ENCODE measurements around the gene ING5. TPM values are rescaled to one million over a fixed set of nuclear protein-coding genes. Genes with fewer than 3 reads are reported as not detected.
A peak's percentile ranks its signal among the peaks of the same experiment; 100 is the strongest.

Gene ING5
- total and polyA plus RNA-seq, 7 donors = 14.5 to 25.4 (median 18.9) TPM

DNA sequence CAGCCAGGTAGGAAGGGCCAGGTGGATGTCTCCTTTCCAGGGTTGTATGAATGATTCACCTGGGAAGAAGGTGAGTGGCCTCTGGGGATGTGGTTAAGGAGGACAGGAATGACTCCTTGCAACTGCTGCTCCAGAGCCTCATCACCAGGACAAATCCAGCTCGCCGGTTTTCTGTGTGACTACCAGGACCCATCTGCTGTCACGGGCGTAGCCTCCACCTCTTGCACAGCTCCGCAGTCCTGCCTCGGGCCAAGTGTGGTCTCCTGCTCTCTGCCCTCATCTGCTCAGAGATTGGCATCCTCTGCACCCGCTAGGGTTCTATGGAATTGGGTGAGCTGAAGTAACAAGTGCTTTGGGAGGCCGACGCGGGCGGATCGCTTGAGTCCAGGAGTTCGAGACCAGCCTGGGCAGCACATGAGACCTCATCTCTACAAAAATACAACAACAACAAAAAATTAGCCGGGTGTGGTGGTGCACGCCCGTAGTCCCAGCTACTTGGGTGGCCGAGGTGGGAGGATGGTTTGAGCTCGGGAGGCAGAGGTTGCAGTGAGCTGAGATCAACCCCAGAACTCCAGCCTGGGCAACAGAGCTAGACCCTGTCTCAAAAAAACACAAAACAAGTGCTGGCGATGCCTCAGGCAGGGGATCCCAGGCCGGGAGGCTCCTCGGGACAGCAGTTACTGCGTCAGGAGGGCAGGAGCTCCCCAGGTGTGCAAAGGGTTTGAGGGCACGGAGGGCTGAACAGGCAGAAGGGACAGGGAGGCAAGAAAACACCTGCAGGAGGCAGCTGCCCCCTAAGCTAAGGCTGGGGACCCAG lies 31.8 kb downstream of the ING5 start:
- Histone ChIP-seq H3K4me3 (peak overlapping the region; percentile 92), H3K9me3 (no peaks in the 10 kb centered on the region), H3K4me1 (peaks cover 12% of the 10 kb centered on the region), H3K36me3 (ENCODE audit: insufficient read depth in 1 of 2, low read depth in 1 of 2) (peaks cover 0 to 4% of the 10 kb centered on the region in 2 donors), H3K27me3 (ENCODE audit: insufficient read depth in 3 of 3, low read length in 2 of 3) (no peaks in the 10 kb centered on the region), H3K27ac (peak overlapping the region; percentile 89)
- ATAC-seq (no peak), DNase-seq (no peak)
- WGBS, 3 donors = 79 to 84% (median 80%) methylated on average over 23 of the region's 23 CpGs
- TF ChIP-seq, protein P1, sequence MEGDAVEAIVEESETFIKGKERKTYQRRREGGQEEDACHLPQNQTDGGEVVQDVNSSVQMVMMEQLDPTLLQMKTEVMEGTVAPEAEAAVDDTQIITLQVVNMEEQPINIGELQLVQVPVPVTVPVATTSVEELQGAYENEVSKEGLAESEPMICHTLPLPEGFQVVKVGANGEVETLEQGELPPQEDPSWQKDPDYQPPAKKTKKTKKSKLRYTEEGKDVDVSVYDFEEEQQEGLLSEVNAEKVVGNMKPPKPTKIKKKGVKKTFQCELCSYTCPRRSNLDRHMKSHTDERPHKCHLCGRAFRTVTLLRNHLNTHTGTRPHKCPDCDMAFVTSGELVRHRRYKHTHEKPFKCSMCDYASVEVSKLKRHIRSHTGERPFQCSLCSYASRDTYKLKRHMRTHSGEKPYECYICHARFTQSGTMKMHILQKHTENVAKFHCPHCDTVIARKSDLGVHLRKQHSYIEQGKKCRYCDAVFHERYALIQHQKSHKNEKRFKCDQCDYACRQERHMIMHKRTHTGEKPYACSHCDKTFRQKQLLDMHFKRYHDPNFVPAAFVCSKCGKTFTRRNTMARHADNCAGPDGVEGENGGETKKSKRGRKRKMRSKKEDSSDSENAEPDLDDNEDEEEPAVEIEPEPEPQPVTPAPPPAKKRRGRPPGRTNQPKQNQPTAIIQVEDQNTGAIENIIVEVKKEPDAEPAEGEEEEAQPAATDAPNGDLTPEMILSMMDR (IDR thresholded peaks at IDR 0.05) = no peak
- intact Hi-C loops (cut with DNase I) = loop anchor here (5.0 to 10.0 kb wide), 3 partner anchors 46 to 879 kb away; partner anchors contain the start of gene DTYMK (in 1 of the 2)

DNA sequence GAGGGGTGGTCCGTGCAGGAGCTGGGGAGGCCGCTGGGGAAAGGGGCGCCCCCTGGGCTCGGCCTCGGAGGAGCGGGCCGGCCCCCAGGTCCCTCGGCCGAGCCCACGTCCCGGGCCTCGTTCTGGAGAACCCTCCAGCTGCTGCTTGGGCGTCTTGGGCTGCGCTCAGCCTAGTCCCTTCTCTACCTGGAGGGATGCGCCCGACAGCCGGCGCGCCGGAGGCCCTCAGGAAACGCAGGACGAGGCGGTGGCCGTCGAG lies 32.3 kb downstream of the ING5 start:
- no peaks in the 10 kb centered on the region for H3K27me3 ChIP-seq (ENCODE audit: insufficient read depth in 3 of 3, low read length in 2 of 3)
- TF ChIP-seq, protein P1 (IDR thresholded peaks at IDR 0.05) = no peak
- peak overlapping the region; percentile 92 for H3K4me3 ChIP-seq
- no peaks in the 10 kb centered on the region for H3K9me3 ChIP-seq
- ATAC-seq (no peak), DNase-seq (no peak)
- peak overlapping the region; percentile 89 for H3K27ac ChIP-seq
- peaks cover 6% of the 10 kb centered on the region for H3K4me1 ChIP-seq
- 1 to 3% (median 2%) methylated on average over 13 to 25 of the region's 25 CpGs for WGBS, 3 donors
- H3K36me3 ChIP-seq (ENCODE audit: insufficient read depth in 1 of 2, low read depth in 1 of 2) = peaks cover 0 to 7% of the 10 kb centered on the region in 2 donors
- intact Hi-C loops (cut with DNase I) = loop anchor here (5.0 to 10.0 kb wide), 3 partner anchors 47 to 879 kb away; partner anchors contain the start of gene DTYMK (in 1 of the 2)

DNA sequence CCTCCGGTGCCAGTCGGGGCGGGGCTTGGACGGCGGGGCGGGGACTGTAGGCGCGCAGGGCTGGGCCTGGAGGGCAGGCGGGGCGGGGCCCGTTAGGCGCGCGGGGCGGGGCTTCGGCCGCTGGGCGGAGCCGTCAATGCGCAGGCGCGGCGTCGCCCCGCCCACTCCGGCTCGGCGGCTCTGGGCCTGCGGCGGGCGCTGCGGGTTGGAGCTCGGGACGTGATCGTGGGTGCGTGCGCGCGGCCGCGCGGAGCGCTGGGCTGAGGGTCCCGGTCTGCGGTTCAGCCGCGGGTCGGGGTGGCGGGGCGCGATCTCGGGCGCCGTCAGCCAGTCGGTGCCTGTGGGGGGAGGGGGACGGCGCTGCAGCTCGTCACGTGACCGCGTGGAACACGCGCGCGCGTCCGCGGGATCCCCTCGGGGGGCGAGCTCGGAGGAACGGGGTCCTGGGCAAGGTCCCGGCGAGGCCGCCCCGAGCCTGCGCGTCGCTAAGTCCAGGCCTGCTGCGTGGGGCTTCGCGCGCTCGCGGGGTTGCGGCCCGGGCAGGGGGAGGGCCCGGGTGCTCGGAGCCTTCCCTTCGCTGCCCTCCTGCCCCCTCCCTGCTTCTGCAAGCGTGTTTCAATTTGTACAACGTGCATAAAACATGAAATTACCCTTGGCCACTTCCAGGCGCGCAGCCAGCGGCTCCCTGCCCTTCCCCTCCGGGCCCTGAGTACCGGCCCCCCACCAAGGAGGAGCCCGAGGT lies 32.8 kb downstream of the ING5 start, which contains the start of gene D2HGDH:
TSS of gene D2HGDH (plus strand) at position 164 of the 742 bp plus-strand sequence. CDS start 595 bp downstream, outside the sequence.
- intact Hi-C loops (cut with DNase I) = loop anchor here (5.0 to 10.0 kb wide), 4 partner anchors 47 to 880 kb away; partner anchors contain the start of gene DTYMK (in 1 of the 2)
- peak within 1 kb of the TSS; percentile 89 for H3K27ac ChIP-seq
- H3K4me1 ChIP-seq = peaks cover 4% of the 10 kb centered on the region
- H3K27me3 ChIP-seq (ENCODE audit: insufficient read depth in 3 of 3, low read length in 2 of 3) = no peaks in the 10 kb centered on the region
- TF ChIP-seq, protein P1 (IDR thresholded peaks at IDR 0.05) = no peak
- peaks cover 0 to 12% of the 10 kb centered on the region in 2 donors for H3K36me3 ChIP-seq (ENCODE audit: insufficient read depth in 1 of 2, low read depth in 1 of 2)
- ATAC-seq (peak; percentile 93 to 96 (median 94)), DNase-seq (peak; percentile 95 to 97)
- no peaks in the 10 kb centered on the region for H3K9me3 ChIP-seq
- 0 to 1% (median 0%) methylated on average over 48 to 98 of the region's 98 CpGs for WGBS, 3 donors
- H3K4me3 ChIP-seq = peak within 1 kb of the TSS; percentile 92

DNA sequence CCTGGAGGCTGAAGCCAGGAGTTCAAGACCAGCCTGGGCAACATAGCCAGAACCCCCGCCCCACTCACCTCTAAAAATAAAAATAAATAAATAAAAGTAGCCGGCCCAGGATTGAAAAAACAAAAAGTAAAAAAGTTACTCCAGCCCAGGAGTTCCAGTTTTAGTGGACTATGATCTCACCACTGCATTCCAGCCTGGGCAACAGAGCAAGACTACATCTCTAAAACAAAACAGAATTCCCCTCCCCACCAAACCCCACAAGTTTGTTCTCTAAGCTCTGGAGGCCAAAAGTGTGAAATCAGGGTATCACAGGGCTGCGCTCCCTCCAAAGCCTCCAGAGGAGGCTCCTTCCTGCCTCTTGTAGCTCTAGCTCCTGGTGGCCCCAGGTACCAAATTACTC lies 34.3 kb downstream of the ING5 start:
- ATAC-seq = no peak
- Histone ChIP-seq H3K36me3 (ENCODE audit: insufficient read depth in 1 of 2, low read depth in 1 of 2) (peaks cover 0 to 13% of the 10 kb centered on the region in 2 donors), H3K4me1 (peaks cover 4% of the 10 kb centered on the region), H3K9me3 (no peaks in the 10 kb centered on the region), H3K27me3 (ENCODE audit: insufficient read depth in 3 of 3, low read length in 2 of 3) (no peaks in the 10 kb centered on the region), H3K4me3 (no peak overlapping the region), H3K27ac (no peak overlapping the region)
- WGBS, 3 donors = 85 to 95% (median 88%) methylated on average over 3 of the region's 3 CpGs
- TF ChIP-seq, protein P1 (IDR thresholded peaks at IDR 0.05) = no peak
- intact Hi-C loops (cut with DNase I) = loop anchor here in 1 of 2 donors (5.0 to 10.0 kb wide), 2 partner anchors 141 to 881 kb away; no protein-coding TSS in a partner anchor
- DNase-seq = no peak

Measured in psoas muscle (tissue), 8 donors.